ENCODE measurements around the gene ATP2C2.

ATP2C2 gene

DNA sequence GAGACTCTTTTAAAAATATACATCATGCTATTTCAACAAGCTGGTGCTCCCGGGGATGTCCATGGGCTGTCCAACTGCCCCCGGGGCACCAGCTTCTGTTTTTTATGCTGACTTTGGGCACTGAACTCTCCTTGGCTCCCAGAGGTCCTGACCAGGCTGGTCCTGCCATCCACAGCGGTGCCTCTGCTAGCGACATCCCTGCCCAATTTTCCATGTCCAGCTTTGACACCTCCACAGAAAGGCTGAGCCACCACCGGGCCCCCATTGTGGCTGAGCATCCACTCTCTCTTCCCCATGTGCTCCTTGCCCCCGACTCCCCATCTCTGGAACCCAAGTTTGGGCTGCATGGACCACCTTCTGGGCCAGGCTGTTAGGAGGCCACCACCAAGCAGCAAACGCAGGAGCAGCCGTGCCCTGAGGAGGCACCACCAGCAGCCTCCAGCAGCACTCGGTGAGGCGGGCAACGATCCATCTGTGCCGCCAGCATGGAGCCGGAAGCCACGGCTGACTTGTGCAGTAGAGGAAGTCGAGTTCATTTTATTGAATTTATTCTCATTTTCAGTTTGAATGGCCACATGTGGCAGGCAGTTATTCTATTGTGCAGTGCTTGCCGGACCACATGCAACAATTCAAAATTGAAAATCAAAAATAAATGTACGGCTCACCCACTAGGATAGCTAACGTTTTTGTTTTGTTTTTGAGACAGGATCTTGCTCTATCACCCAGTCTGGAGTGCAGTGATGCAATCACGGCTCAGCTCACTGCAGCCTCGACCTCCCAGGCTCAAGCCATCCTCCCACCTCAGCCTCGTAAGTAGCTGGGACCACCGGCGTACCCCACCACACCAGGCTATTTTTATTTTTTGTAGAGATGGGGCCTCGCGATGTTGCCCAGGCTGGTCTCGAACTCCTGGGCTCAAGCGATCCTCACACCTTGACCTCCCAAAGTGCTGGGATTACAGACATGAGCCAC lies 139.0 kb downstream of the ATP2C2 start:
- Histone ChIP-seq H3K4me2 (ENCODE audit: low read length, poor library complexity, severe bottlenecking) (no peak overlapping the region), H3K23ac (ENCODE audit: low read length in 2 of 2) (no peak overlapping the region), H3K9ac (ENCODE audit: low read length) (no peak overlapping the region), H3K27me3 (ENCODE audit: control insufficient read depth in 1 of 2, insufficient read depth in 1 of 2, low read length in 2 of 2) (no peaks in the 10 kb centered on the region), H2BK15ac (ENCODE audit: low read depth, poor library complexity, severe bottlenecking) (no peak overlapping the region), H2BK120ac (ENCODE audit: low read depth, low read length) (no peak overlapping the region), H3K4me1 (ENCODE audit: control insufficient read depth, insufficient read depth, low read depth, low read length) (peaks cover 28% of the 10 kb centered on the region), H2BK5ac (ENCODE audit: low read depth, low read length, poor library complexity, severe bottlenecking) (no peak overlapping the region), H3K18ac (ENCODE audit: low read depth in 1 of 2, low read length in 2 of 2) (no peak overlapping the region), H2AFZ (ENCODE audit: low read depth, low read length) (no peak overlapping the region), H2AK5ac (ENCODE audit: low read length, severe bottlenecking) (no peak overlapping the region), H3K4me3 (ENCODE audit: insufficient read depth in 1 of 2, low read depth in 1 of 2, low read length in 2 of 2) (no peak overlapping the region), H4K91ac (ENCODE audit: low read length) (no peak overlapping the region), H3K79me1 (replicated peaks; ENCODE audit: low read length, poor library complexity, severe bottlenecking) (peaks cover 6% of the 10 kb centered on the region), H4K8ac (ENCODE audit: low read length) (no peak overlapping the region), H3K9me3 (ENCODE audit: control insufficient read depth, low read length) (no peaks in the 10 kb centered on the region), H3K14ac (ENCODE audit: low read length in 2 of 2) (peak overlapping the region in 1 of 2 experiments; percentile 23), H3K4ac (ENCODE audit: low read depth in 1 of 2, low read length in 2 of 2) (no peak overlapping the region), H2BK12ac (ENCODE audit: low read length in 2 of 2) (no peak overlapping the region), H3K36me3 (ENCODE audit: control insufficient read depth in 1 of 2, insufficient read depth in 2 of 2, low read depth in 1 of 2, low read length in 2 of 2) (peaks cover 3% of the 10 kb centered on the region in 2 experiments), H3K27ac (ENCODE audit: low read length, poor library complexity, severe bottlenecking) (no peak overlapping the region)
- 88% methylated on average over 27 of the region's 27 CpGs for WGBS
- DNase-seq = no peak

DNA sequence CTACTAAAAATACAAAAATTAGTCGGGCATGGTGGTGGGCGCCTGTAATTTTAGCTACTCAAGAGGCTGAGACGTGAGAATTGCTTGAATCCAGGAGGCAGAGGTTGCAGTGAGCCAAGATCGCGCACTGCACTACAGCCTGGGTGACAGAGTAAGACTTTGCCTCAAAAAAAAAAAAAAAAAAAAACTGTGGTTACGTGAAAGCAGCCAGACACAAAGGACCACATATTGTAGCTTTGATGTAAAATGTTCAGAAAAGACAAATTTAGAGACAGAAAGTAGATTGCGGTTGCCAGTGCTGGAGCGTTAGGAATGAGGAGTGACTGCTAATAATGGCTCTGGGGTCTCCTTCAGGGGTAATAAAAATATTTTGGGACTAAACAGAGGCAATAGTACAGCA lies 140.2 kb downstream of the ATP2C2 start:
- 95% methylated on average over 8 of the region's 8 CpGs for WGBS
- Histone ChIP-seq H3K4me1 (ENCODE audit: control insufficient read depth, insufficient read depth, low read depth, low read length) (peaks cover 30% of the 10 kb centered on the region), H3K4ac (ENCODE audit: low read depth in 1 of 2, low read length in 2 of 2) (no peak overlapping the region)

GRCh38 chr16:84509032-84509950 lies 141.0 kb downstream of the ATP2C2 start:
- no peaks in the 10 kb centered on the region for H3K27me3 ChIP-seq (ENCODE audit: control insufficient read depth in 1 of 2, insufficient read depth in 1 of 2, low read length in 2 of 2)
- no peak overlapping the region for H2AFZ ChIP-seq (ENCODE audit: low read depth, low read length)
- no peak overlapping the region for H3K23ac ChIP-seq (ENCODE audit: low read length in 2 of 2)
- 72% methylated on average over 19 of the region's 20 CpGs for WGBS
- H3K4me2 ChIP-seq (ENCODE audit: low read length, poor library complexity, severe bottlenecking) = no peak overlapping the region
- peak overlapping the region; percentile 19 for H4K8ac ChIP-seq (ENCODE audit: low read length)
- H2BK120ac ChIP-seq (ENCODE audit: low read depth, low read length) = no peak overlapping the region
- peak overlapping the region in 1 of 2 experiments; percentile 49 for H3K4ac ChIP-seq (ENCODE audit: low read depth in 1 of 2, low read length in 2 of 2)
- peak overlapping the region; percentile 52 for H4K91ac ChIP-seq (ENCODE audit: low read length)
- no peak overlapping the region for H2BK12ac ChIP-seq (ENCODE audit: low read length in 2 of 2)
- no peak for DNase-seq
- H3K79me1 ChIP-seq (replicated peaks; ENCODE audit: low read length, poor library complexity, severe bottlenecking) = no peaks in the 10 kb centered on the region
- no peak overlapping the region for H3K14ac ChIP-seq (ENCODE audit: low read length in 2 of 2)
- H3K18ac ChIP-seq (ENCODE audit: low read depth in 1 of 2, low read length in 2 of 2) = no peak overlapping the region
- H3K36me3 ChIP-seq (ENCODE audit: control insufficient read depth in 1 of 2, insufficient read depth in 2 of 2, low read depth in 1 of 2, low read length in 2 of 2) = no peaks in the 10 kb centered on the region
- peak overlapping the region; percentile 30 for H2AK5ac ChIP-seq (ENCODE audit: low read length, severe bottlenecking)
- H3K9ac ChIP-seq (ENCODE audit: low read length) = no peak overlapping the region
- no peak overlapping the region for H3K4me3 ChIP-seq (ENCODE audit: insufficient read depth in 1 of 2, low read depth in 1 of 2, low read length in 2 of 2)
- H2BK15ac ChIP-seq (ENCODE audit: low read depth, poor library complexity, severe bottlenecking) = peak overlapping the region; percentile 36
- peaks cover 25% of the 10 kb centered on the region for H3K4me1 ChIP-seq (ENCODE audit: control insufficient read depth, insufficient read depth, low read depth, low read length)
- H2BK5ac ChIP-seq (ENCODE audit: low read depth, low read length, poor library complexity, severe bottlenecking) = no peak overlapping the region
- H3K9me3 ChIP-seq (ENCODE audit: control insufficient read depth, low read length) = no peaks in the 10 kb centered on the region
- no peak overlapping the region for H3K27ac ChIP-seq (ENCODE audit: low read length, poor library complexity, severe bottlenecking)

More for the DNA sequence above, 140.2 kb downstream of the ATP2C2 start:
- H2AFZ ChIP-seq (ENCODE audit: low read depth, low read length) = no peak overlapping the region
- H2BK120ac ChIP-seq (ENCODE audit: low read depth, low read length) = no peak overlapping the region
- no peak overlapping the region for H2AK5ac ChIP-seq (ENCODE audit: low read length, severe bottlenecking)
- H2BK12ac ChIP-seq (ENCODE audit: low read length in 2 of 2) = no peak overlapping the region
- no peaks in the 10 kb centered on the region for H3K9me3 ChIP-seq (ENCODE audit: control insufficient read depth, low read length)
- H4K91ac ChIP-seq (ENCODE audit: low read length) = no peak overlapping the region
- no peaks in the 10 kb centered on the region for H3K27me3 ChIP-seq (ENCODE audit: control insufficient read depth in 1 of 2, insufficient read depth in 1 of 2, low read length in 2 of 2)
- H3K4me3 ChIP-seq (ENCODE audit: insufficient read depth in 1 of 2, low read depth in 1 of 2, low read length in 2 of 2) = no peak overlapping the region
- H4K8ac ChIP-seq (ENCODE audit: low read length) = no peak overlapping the region
- H2BK15ac ChIP-seq (ENCODE audit: low read depth, poor library complexity, severe bottlenecking) = no peak overlapping the region
- no peak overlapping the region for H3K18ac ChIP-seq (ENCODE audit: low read depth in 1 of 2, low read length in 2 of 2)
- H3K14ac ChIP-seq (ENCODE audit: low read length in 2 of 2) = no peak overlapping the region
- peaks cover 5% of the 10 kb centered on the region for H3K79me1 ChIP-seq (replicated peaks; ENCODE audit: low read length, poor library complexity, severe bottlenecking)
- no peak for DNase-seq
- H3K4me2 ChIP-seq (ENCODE audit: low read length, poor library complexity, severe bottlenecking) = no peak overlapping the region
- H3K9ac ChIP-seq (ENCODE audit: low read length) = no peak overlapping the region
- no peak overlapping the region for H2BK5ac ChIP-seq (ENCODE audit: low read depth, low read length, poor library complexity, severe bottlenecking)
- H3K27ac ChIP-seq (ENCODE audit: low read length, poor library complexity, severe bottlenecking) = no peak overlapping the region
- H3K36me3 ChIP-seq (ENCODE audit: control insufficient read depth in 1 of 2, insufficient read depth in 2 of 2, low read depth in 1 of 2, low read length in 2 of 2) = no peaks in the 10 kb centered on the region
- H3K23ac ChIP-seq (ENCODE audit: low read length in 2 of 2) = no peak overlapping the region
